SK-N-SH (cell line): ENCODE measurements around the gene PLP2.

Experiments
- CTCF ChIP-seq: fragments of 200-600 bp; sonication (generic); IDR thresholded peaks from 2 replicates; pipeline ENCODE4 v1.6.1; 2017; ENCODE audit warnings: antibody characterized with exemption, mild to moderate bottlenecking, moderate library complexity
- EP300 ChIP-seq, 2 experiments: IDR thresholded peaks; 2 replicates each; pipeline versions ENCODE4 v1.4.0 to v1.6.1; 2012; ENCODE audit warnings: borderline replicate concordance in 1 of 2, low read depth in 1 of 2, low read length in 1 of 2
- GABPA ChIP-seq: IDR thresholded peaks from 2 replicates; pipeline ENCODE4 v1.4.0; 2012; ENCODE audit warnings: low read depth, mild to moderate bottlenecking
- SIN3A ChIP-seq: IDR thresholded peaks from 2 replicates; pipeline ENCODE4 v1.6.1; 2012; ENCODE audit warnings: low read depth, mild to moderate bottlenecking, low read length, moderate library complexity, borderline replicate concordance
- USF2 ChIP-seq: fragments of 150-350 bp; IDR thresholded peaks from 2 replicates; pipeline ENCODE4 v1.6.1; 2017; ENCODE audit warnings: antibody characterized with exemption, low read length, low read depth, borderline replicate concordance

DNA sequence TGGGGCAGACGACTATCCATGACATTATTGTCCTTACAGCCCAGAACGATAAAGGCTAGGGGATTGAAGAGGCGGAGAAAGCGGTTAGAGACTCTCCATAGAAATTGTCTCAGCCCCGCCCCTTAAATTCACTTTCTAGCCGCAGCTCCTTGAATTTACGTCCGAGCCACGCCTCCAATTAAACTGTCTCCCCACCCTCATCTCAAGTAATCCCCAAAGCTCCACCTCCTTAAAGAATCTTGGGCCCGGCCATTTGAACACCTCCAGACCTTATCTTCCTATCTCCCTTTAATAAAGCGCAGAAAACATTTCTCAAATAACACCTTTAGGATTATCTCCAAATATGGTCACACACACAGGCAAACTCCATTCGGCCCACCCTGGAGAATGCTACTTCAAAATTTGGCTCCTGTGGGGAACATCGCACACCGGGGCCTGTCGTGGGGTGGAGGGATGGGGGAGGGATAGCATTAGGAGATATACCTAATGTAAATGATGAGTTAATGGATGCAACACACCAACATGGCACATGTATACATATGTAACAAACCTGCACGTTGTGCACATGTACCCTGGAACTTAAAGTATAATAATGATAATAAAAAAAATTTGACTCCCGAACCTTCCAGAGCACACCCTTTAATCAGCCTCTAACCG, 16.3 kb upstream of the PLP2 start:
- TF ChIP-seq CTCF = no peak
- no peak for TF ChIP-seq SIN3A
- no peak for TF ChIP-seq EP300 (IDR thresholded peaks at IDR 0.05; ENCODE audit: borderline replicate concordance in 1 of 2, low read depth in 1 of 2, low read length in 1 of 2)
- no peak for TF ChIP-seq GABPA
- TF ChIP-seq USF2 = no peak
